NCI-H524 (cell line): ENCODE data around the gene GJD2.
A peak's percentile ranks its signal among the peaks of the same experiment; 100 is the strongest.

ENCODE experiments used
- DNase-seq, 2 experiments: peaks; one replicate each; lab custom pipeline; 2025; lab: John Stamatoyannopoulos, UW

GJD2 gene

DNA sequence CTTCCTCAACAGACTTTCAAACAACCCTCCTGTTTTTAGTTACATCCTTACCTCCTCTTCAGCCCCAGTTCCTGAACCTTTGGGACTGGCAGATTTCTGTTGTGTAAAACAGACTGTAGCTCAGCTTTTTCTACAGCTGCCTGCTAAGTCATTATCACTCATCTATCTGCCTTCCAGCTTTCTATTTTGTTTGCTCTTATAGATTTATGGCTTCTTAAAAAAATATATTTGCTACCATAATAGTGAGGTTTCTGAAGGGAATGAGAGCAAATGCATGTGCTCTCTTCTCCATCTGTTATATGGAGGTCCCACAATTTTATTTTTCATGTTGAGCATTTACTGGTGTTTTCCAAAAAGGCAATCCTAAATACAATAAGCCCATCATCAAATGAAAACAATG is 18.2 kb upstream of the GJD2 start:
- DNase-seq = no peak

DNA sequence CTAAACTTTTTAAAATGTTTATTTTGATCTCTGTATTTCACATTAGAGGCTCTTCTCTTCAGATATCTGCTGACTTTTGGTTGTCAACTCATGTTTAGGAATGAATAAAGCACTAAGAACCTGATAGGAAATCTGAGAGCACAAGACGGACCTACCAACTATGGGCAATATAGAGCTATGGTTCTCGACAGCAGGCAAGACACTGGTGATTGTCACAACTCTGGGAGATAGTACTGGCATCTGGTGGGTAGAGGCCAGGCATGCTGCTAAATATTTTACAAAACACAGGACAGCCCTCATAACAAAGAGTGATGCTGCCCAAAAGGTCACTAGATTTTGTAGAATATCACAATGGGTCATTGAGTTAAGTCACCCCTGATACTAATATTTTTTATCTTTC is 17.5 kb upstream of the GJD2 start:
- DNase-seq = no peak

GRCh38 chr15:34769711-34770110 is 14.9 kb upstream of the GJD2 start:
- no peak for DNase-seq

- no peak for DNase-seq
Measured at GRCh38 chr15:34768530-34768929, 13.7 kb upstream of the GJD2 start.

GRCh38 chr15:34765741-34766140 is 10.9 kb upstream of the GJD2 start:
- DNase-seq = peak in 1 of 2 experiments; percentile 34

GRCh38 chr15:34760909-34761308 is 6.1 kb upstream of the GJD2 start:
- peak; percentile 92 to 96 for DNase-seq

DNA sequence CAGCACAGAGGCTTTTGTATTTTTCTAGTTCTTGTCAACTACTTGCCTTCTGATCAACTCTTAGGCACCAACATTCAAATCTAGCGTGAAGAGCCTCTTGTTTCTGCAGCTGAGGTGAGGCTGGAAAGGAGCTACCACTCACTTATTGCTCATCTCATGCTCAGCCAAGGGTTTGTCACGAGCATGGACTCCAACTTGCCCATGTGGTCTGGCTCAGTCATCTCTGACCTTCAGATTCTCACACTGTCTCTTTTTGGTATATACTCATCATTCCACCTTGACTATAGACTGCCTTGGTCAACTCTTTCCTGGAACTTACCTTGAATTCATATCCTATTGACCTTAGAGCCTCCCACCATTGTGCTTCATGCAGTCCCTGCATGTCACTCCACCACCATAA is 5.2 kb upstream of the GJD2 start:
- DNase-seq = no peak

GRCh38 chr15:34759347-34759746 is 4.5 kb upstream of the GJD2 start:
- DNase-seq = peak in 1 of 2 experiments; percentile 54

- DNase-seq = peak in 1 of 2 experiments; percentile 3
Measured at GRCh38 chr15:34757262-34757661, 2.5 kb upstream of the GJD2 start.

DNA sequence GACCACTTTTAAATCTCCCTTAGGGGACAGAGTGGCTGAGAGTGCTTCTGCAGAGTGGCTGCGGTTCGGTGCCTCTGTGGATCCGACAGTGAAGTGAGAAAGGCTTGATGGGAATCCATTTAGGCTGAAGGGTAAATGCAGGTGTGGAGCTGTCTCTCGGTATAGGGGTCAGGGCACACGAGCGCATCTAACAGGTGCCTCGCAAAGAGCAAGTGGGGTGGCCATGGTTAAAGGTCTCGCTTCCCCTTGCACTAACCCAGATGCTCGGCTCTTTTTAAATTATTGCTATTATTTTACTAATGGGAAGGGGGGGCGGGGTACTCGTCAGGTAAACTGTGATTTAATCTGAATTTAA is 598 bp upstream of the GJD2 start:
- DNase-seq = peak in 1 of 2 experiments; percentile 44

DNA sequence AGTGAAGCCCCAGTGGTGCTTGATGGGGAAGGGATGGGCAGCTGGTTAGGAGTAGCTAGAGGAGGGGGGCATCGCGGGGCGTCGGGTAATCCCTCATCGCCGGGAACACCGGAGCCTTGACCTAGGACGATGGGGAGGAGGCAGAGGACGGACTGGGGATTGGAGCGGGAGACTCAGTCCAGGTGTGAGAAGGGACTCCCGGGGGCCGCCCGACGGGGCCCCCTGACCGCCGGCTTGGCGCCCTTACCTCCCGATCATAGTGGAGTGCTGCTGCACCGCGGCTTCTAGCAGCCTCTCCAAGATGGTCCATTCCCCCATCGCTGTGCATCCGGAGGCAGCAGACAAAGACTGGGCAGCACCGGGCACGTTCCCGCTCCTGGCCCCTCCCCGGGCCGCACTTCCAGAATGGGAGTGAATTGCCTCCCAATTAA is 612 bp downstream of the GJD2 start:
- DNase-seq = peak; percentile 57 to 68

DNA sequence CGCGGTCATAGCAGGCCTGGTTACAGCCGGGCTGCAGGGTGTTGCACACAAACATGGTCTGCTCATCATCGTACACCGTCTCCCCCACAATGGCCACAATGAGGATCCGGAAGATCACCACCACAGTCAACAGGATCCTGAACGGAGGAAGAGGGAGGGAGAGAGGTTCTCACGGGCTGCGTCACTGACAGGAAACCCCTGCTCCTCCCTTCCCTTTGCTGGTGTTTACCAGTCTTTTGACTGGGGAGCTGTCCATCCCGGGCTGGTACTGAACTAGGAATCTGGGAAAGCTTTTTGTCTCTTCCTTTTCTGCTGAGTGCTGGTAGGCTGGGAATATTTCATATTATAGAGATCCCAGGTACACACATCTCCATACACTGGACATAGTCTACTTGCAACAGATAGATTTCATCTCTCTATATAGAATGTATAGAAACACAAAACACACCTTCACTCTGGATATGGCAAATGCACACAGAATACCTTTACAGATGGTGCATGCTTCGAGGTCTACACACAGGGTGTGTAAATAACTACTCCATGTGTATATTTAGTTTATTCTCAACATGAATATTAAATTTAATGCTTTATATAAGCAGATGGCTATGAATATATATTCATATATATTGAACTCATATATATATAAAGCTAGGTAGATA is 1.4 kb downstream of the GJD2 start:
- no peak for DNase-seq

DNA sequence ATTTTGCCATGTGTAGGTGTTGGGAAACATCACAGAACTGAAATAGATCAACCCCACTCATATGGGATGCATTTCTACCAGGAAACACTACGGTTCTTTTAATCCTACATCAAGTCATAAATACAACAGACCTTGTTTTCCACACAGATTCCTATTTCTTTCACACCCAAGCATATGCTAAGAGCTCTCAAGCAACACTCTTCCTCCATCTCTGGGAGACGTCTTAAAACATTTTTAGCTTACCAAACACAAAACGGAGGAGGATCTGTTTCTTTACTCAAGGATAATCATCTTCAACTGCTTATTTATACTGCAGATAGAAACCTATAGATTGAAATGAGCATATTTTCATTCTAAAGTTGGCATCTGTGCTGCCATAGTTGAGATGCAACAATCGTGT is 5.1 kb downstream of the GJD2 start:
- DNase-seq = no peak

DNA sequence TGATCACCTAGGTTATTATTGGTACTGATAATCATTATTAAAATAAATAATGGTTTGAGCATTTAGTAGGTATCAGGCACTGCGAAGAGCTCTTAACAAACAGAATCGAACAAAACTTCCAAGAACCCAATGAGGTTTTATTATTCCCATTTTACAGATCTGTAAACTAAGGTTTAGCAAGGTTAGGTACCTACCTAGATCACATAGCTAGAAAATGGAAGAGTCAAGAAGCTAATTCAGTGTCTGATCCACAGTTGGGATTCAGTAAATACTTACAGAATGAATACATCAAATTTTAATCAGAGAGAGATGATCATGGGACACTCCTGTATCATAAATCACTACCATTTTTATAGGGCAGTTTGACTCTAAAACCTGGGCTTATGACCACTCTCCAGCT is 15.5 kb downstream of the GJD2 start:
- no peak for DNase-seq

DNA sequence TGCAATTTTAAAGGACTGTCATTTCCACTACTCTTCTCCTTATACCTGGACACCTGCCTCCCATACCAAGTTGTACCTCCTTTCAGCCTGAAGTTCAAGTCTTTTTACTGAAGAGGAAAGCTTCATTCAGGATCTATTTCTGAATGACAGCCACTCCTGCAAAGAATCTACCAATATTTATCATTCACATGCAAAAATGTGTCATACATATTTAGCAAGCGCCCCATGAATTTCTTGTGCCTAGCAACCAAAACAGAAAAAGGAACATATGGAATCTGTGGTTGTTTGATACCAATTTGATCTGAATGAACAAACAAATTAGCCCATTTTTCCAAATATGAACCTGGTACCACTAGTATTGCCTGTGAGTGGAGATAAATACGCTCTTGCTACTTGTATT is 16.8 kb downstream of the GJD2 start:
- no peak for DNase-seq

GRCh38 chr15:34737477-34737876 is 17.3 kb downstream of the GJD2 start:
- DNase-seq = peak in 1 of 2 experiments; percentile 20

- peak in 1 of 2 experiments; percentile 51 for DNase-seq
Measured at GRCh38 chr15:34734303-34734702, 20.5 kb downstream of the GJD2 start.

GRCh38 chr15:34733621-34734020 is 21.2 kb downstream of the GJD2 start:
- DNase-seq = no peak

GRCh38 chr15:34732430-34732829 is 22.4 kb downstream of the GJD2 start:
- no peak for DNase-seq

- DNase-seq = no peak
Measured at GRCh38 chr15:34730701-34731100, 24.1 kb downstream of the GJD2 start.

GRCh38 chr15:34729886-34730285 is 24.9 kb downstream of the GJD2 start:
- no peak for DNase-seq

DNA sequence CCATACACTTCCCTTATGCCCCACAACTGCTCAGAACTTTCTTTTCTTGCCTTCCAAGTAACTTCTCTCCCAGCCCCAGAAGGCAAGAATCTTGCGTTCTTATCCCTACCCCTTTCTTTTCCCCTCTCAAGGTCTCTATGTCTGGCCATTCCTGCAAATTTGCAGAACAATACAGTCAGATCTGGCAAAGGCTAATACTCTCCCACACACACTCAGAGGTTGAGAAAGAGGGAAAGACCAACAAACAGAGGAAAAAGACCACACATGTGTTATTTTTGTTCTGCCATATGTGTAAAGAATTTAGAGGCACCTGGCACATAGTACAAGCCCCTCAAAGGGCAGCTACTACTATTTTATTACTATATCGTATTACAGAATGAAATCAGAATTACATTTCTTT is 25.7 kb downstream of the GJD2 start:
- DNase-seq = peak in 1 of 2 experiments; percentile 35

- no peak for DNase-seq
Measured at GRCh38 chr15:34726406-34727100, 28.2 kb downstream of the GJD2 start.

GRCh38 chr15:34725556-34725955 is 29.2 kb downstream of the GJD2 start:
- peak; percentile 36 to 55 for DNase-seq
